NOMO-1 (cell line): ENCODE data around the gene MRPS12.

Source experiments
- DNase-seq, 2 experiments: peaks; one replicate each; lab custom pipeline; 2025; ENCODE audit not compliant: unreplicated experiment in 2 of 2; lab: John Stamatoyannopoulos, UW

MRPS12 gene

GRCh38 chr19:38910488-38910887, 20.3 kb upstream of the MRPS12 start:
- no peak for DNase-seq

- DNase-seq, result no peak
Measured at GRCh38 chr19:38911388-38912001, 19.2 kb upstream of the MRPS12 start.

GRCh38 chr19:38912600-38913514, 17.9 kb upstream of the MRPS12 start:
- no peak for DNase-seq

DNA sequence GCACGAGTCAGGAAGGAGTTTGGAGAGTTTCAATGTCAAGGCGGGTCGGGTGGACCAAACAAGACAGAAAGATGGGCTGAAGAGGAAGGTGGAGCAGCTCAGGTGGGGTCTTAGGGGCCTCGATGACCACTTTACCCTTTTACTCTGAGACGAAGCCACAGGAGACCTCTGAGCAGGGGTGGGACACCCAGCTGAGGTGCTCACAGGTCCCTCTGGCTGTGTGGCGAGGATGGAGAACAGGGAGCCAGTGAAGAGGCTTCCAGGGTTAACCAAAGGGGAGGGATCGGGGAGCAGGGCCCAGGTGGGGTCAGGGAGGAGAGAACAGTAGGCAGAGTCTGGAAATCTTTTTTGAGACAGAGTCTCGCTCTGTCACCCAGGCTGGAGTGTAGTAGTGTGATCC, 16.8 kb upstream of the MRPS12 start:
- DNase-seq, result no peak

- no peak for DNase-seq
Measured at GRCh38 chr19:38915329-38916321, 15.1 kb upstream of the MRPS12 start.

DNA sequence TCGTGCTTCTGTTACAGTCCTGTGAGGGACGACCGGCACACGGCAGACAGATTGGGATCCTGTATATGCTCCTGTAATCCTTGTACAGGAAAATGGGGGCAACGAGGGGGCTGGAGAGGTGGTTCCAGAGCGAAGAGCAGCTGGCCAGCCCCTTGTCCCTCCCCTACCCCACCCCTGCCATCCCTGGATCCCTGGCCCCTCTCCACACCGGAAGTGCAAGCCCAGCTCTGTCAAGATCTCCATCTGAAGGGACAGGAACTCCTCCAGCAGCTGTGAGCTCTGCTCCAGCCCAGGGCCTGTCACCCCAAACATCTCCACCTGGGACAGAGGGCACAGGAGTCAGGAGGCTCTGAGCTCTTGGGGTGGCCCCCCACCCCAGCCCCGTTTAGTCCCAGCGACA, 13.2 kb upstream of the MRPS12 start:
- DNase-seq, result no peak

- no peak for DNase-seq
Measured at GRCh38 chr19:38917921-38918491, 12.7 kb upstream of the MRPS12 start.

- DNase-seq, result no peak
Measured at GRCh38 chr19:38918526-38918925, 12.2 kb upstream of the MRPS12 start.

DNA sequence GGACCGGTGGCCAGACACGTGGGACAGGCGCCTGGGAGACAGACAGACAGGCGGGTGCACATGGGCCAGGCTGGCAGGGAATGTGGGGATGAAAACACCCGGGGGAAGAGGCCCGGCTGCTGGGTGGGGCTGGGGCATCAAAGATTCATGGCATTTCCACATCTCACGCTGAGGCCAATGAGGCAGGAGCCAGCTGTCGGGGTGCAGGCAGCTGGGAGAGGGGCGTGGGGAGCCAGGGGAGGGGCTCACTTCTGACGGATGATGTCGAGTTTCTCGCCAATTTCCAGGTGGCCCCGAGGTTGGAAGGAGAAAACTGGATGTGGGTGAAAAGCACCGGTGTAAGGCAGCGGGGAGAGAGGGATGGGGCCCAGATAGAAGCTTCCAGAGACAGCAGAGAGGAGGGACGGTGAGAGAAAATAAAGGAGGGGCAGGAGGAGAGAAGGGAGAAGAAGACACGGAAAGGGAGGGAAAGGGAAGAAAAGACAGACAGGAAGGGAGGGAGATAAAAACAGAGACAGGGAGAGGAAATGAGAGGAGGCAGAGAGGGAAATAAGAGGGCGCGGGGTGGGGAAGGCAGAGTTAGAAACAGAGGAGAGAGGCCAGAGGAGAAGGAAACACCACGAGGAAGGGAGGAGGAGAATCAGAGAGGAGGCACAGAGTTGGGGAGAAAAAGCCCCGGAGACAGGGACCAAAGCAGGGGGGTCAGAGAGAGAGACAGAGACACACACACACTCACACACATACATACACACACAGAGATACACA, 10.7 kb upstream of the MRPS12 start:
- no peak for DNase-seq

DNA sequence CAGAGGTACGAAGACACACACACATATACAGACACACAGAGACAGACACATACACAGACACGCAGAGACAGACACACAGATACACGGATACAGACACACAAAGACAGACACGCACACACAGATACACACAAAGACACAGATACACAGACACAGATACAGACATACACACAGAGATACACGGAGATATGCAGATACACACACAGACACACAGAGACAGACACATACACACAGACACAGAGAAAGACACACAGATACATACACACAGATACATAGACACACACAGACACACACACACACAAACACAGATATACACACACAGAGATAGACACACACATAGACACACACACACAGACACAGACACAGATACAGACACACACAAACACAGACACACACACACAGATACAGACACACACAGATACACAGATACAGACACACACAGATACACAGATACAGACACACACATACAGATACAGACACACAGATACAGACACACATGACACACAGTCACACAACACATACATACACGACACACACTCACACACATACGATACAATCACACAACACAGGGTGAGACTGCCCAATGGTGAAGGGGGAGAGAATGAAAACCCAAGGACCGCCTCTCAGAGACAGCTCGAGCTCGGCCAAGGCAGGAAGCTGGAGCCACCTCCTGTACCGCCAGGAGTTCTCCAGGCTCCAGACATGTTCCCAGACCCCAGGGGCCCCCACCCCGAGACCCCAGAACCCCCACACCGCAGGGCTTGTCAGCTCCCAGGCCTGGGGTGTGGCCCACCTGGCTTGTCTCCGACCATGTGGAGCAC, 9.9 kb upstream of the MRPS12 start:
- DNase-seq, result no peak

GRCh38 chr19:38921420-38922274, 9.1 kb upstream of the MRPS12 start:
- DNase-seq, result no peak

DNA sequence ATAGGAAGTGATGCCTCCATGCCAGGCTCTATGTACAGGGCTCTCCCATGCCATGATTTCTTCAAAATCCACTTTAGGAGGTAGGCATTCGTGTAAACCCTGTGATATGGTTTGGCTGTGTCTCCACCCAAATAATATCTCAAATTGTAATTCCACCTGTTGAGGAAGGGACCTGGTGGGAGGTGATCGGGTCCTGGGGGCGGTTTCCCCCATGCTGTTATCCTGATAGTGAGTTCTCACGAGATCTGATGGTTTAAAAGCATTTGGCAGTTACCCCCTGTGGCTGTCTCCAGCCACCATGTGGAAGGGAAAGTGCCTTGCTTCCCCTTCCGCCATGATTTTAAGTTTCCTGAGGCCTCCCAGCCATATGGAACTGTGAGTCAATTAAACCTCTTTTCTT, 8.3 kb upstream of the MRPS12 start:
- DNase-seq, result no peak

GRCh38 chr19:38924388-38924787, 6.4 kb upstream of the MRPS12 start:
- no peak for DNase-seq

- no peak for DNase-seq
Measured at GRCh38 chr19:38928391-38929001, 2.2 kb upstream of the MRPS12 start.

GRCh38 chr19:38929929-38930775, 592 bp upstream of the MRPS12 start, which contains the start of gene SARS2:
Gene SARS2, minus strand, starts transcription at chr19:38930763. Its CDS starts 27 bp downstream, at chr19:38930736.
- peak; percentile 95 to 96 for DNase-seq

- no peak for DNase-seq
Measured at GRCh38 chr19:38931521-38931793, 713 bp downstream of the MRPS12 start.
